GM21786 (cell line): ENCODE data around the gene ZNF302.

ENCODE experiments used
- ATAC-seq: cut with Tn5 transposase; IDR thresholded peaks from one replicate; pipeline ENCODE4 v1.9.1; 2021; ENCODE audit not compliant: unreplicated experiment

ZNF302 gene

GRCh38 chr19:34731019-34731829, 53.7 kb downstream of the ZNF302 start:
- no peak for ATAC-seq

- ATAC-seq: no peak
These were observed 54.5 kb downstream of the ZNF302 start for GRCh38 chr19:34731964-34732363.

- no peak for ATAC-seq
These were observed 55.2 kb downstream of the ZNF302 start for GRCh38 chr19:34732612-34733211.

- peak; percentile 3 for ATAC-seq
These were observed 55.8 kb downstream of the ZNF302 start for GRCh38 chr19:34733266-34733745.

- ATAC-seq: peak; percentile 84
These were observed 56.5 kb downstream of the ZNF302 start, which contains the start of gene ZNF181 for GRCh38 chr19:34733746-34734536. TSS of gene ZNF181 (plus strand) at chr19:34734243. CDS start at chr19:34735038, 795 bp downstream.

- ATAC-seq: no peak
These were observed 57.1 kb downstream of the ZNF302 start for GRCh38 chr19:34734537-34735103.
